Pancreas (tissue), 10 donors: ENCODE results near the gene ROM1. TPM values are rescaled to one million over a fixed set of nuclear protein-coding genes. Genes with fewer than 3 reads are reported as not detected.
"Not testable (repeated sequence)": the region's sequence is repeated elsewhere in the genome, so short reads cannot be mapped to it uniquely, and the experiment has no call there.

Source experiments
- ATAC-seq, 4 donors: fragments of 200-7000 bp; cut with Tn5 transposase; one replicate each; pipeline versions ENCODE4 v1.8.0 to v1.9.1; 2020; ENCODE audit warnings: mild to moderate bottlenecking in 4 of 4, moderate library complexity in 4 of 4
- DNase-seq, 6 donors: peaks; one replicate each; pipeline ENCODE4 v3.0.0-alpha.2; 2020
- FAIRE-seq: peaks from 2 replicates; lab custom pipeline; 2012; peaks lifted over from hg19 to GRCh38; lab: Jason Lieb, UNC
- H3K27ac ChIP-seq, 4 donors: fragments of 200-600 bp; sonication (generic); 1 replicate in 3 of 4; 2 replicates in 1 of 4; pipeline versions ENCODE4 v1.5.0 to v1.8.0; 2020
- H3K27me3 ChIP-seq, 4 donors: fragments of 200-600 bp; one replicate each; pipeline ENCODE4 v1.8.0; 2021
- H3K36me3 ChIP-seq, 3 donors: fragments of 200-600 bp; sonication (generic) in 1 of 3; one replicate each; pipeline versions ENCODE4 v1.5.0 to v1.8.0; 2020 to 2021
- H3K4me1 ChIP-seq, 3 donors: fragments of 200-600 bp; one replicate each; pipeline ENCODE4 v1.8.0; 2021
- H3K4me3 ChIP-seq, 4 donors: fragments of 200-600 bp; sonication (generic) in 2 of 4; one replicate each; pipeline versions ENCODE4 v1.5.0 to v1.8.0; 2020 to 2021
- H3K9me3 ChIP-seq, 4 donors: fragments of 200-600 bp; one replicate each; pipeline ENCODE4 v1.8.0; 2021
- WGBS, 2 donors: extraction: QIAGEN DNeasy Blood & Tissue Kit; methylation state at CpG; one replicate each; pipeline ENCODE4 v1.1.7; 2013; 5-methylcytosine and 5-hydroxymethylcytosine counted together
- intact Hi-C, 3 donors: fragments of 100-400 bp; cut with DNase I; formaldehyde crosslinking; loops; one replicate each; pipeline versions ENCODE4 v1.11.1 to v1.14.2; 2022
- polyA plus RNA-seq, 2 donors: library from polyadenylated mRNA; stranded (reverse); fragments of 200-250 nt; gene quantifications; one replicate each; pipeline ENCODE4 v1.2.3, GENCODE V29; 2013
- total RNA-seq, 6 donors: library from RNA; stranded (reverse); fragmentation: NEBNext Ultra II Directional in 4 of 6; extraction: Animal tissue kit (Norgen Biotek cat#: 25700) in 4 of 6; gene quantifications; one replicate each; pipeline versions ENCODE4 v1.2.1 to v1.2.4, GENCODE V29; 2021 to 2023
- TF ChIP-seq, protein P1 (sequence below), 4 donors: fragments of 200-600 bp; sonication (generic) in 3 of 4; IDR thresholded peaks; one replicate each; pipeline versions ENCODE4 v1.5.0 to v1.8.0; 2021; ENCODE audit warnings: antibody characterized with exemption in 4 of 4
- donor health status: healthy with polysubstance abuse.
- donor health status: DM: no; HTN: no; CAD: no; lungs with moderate emphysema.
- donor health status: DM: no; HTN: no; CAD: no.
- donor health status: control.
- donor health status: control.
- donor health status: Bipolar disorder and iron deficiency.
- donor health status: DM: yes; HTN: yes; CAD: no.
- donor health status: DM: no; HTN: no; CAD: no.
- donor health status: DM: no; HTN: no; CAD: no.
- donor health status: DM: yes; HTN: yes; CAD: no.

Gene ROM1
- total and polyA plus RNA-seq, 8 donors = 0.65 to 5.6 (median 1.8) TPM

DNA sequence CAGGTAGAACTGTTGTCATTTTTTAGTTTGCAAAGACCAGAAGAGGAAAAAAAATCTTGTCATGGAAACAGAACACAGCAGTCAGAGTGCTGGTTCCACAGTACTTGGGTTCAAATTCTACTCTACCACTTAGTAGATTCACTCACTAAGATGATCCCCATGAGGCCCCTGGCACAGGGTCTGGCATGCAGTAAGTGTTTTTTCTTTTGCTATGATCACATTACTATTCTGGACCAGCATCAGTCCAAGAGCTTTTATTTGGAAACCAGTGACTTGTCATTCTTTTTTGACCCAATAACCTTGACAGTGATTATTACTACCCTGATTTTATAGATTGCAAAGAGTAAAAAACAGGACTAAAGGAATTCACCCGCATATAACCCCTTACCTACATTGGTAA, 43.4 kb upstream of the ROM1 start:
- no peaks in the 10 kb centered on the region for H3K27me3 ChIP-seq
- no peaks in the 10 kb centered on the region for H3K9me3 ChIP-seq
- ATAC-seq (no peak), FAIRE-seq (no peak), DNase-seq (no peak)
- peaks cover 6 to 13% (median 8%) of the 10 kb centered on the region in 3 donors for H3K4me1 ChIP-seq
- WGBS, 2 donors = 80 to 81% methylated on average over 1 of the region's 1 CpG
- TF ChIP-seq, protein P1, sequence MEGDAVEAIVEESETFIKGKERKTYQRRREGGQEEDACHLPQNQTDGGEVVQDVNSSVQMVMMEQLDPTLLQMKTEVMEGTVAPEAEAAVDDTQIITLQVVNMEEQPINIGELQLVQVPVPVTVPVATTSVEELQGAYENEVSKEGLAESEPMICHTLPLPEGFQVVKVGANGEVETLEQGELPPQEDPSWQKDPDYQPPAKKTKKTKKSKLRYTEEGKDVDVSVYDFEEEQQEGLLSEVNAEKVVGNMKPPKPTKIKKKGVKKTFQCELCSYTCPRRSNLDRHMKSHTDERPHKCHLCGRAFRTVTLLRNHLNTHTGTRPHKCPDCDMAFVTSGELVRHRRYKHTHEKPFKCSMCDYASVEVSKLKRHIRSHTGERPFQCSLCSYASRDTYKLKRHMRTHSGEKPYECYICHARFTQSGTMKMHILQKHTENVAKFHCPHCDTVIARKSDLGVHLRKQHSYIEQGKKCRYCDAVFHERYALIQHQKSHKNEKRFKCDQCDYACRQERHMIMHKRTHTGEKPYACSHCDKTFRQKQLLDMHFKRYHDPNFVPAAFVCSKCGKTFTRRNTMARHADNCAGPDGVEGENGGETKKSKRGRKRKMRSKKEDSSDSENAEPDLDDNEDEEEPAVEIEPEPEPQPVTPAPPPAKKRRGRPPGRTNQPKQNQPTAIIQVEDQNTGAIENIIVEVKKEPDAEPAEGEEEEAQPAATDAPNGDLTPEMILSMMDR (IDR thresholded peaks at IDR 0.05) = no peak
- peaks cover 7 to 52% (median 20%) of the 10 kb centered on the region in 3 donors for H3K36me3 ChIP-seq
- no peak overlapping the region for H3K27ac ChIP-seq
- intact Hi-C loops = no loop called here
- H3K4me3 ChIP-seq = no peak overlapping the region

DNA sequence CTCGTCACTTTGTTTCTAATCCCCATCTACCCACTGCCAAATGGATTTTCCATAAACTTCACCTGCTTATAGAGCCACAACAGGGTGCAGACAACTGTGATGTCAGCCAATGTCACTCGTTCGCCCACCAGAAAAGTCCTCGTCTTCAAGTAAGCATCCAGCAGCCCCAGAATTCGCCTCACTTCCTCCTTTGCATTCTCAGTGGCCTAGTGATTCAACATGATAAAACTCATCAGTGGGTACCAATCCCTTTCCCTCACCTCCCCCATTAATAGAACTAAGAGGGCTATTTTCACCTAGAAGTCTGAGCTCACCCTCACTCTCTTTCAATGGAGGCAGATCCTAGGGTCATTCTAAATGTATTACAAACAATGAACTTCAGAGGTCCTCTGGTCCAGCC, 42.2 kb upstream of the ROM1 start:
- H3K27me3 ChIP-seq, DNase-seq, H3K27ac ChIP-seq, intact Hi-C loops, FAIRE-seq, H3K9me3 ChIP-seq, ATAC-seq, H3K4me3 ChIP-seq: not testable (repeated sequence)
- Histone ChIP-seq H3K36me3 (peaks cover 7 to 47% (median 13%) of the 10 kb centered on the region in 3 donors), H3K4me1 (peaks cover 6 to 13% (median 13%) of the 10 kb centered on the region in 3 donors)
- 95 to 96% methylated on average over 5 of the region's 5 CpGs for WGBS, 2 donors

DNA sequence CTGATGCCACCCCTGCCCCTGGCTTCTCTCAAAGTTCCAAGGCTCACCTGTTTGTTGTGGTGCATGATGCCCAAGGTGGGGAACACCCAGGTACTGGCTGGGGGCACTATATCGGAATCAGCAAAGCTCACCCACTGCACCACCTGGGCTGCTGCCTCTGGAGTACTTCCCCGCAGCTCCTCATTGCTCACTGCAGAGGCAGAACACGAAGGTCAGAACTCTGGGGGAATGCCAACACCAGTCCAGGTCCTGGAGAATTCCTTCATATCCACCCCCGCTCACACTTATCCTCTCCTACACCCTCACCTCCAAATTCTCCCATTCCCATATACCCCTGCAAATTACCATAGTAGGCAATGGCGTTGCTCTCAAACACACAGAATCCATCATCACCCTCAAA, 41.6 kb upstream of the ROM1 start:
- FAIRE-seq, H3K9me3 ChIP-seq, H3K27ac ChIP-seq, DNase-seq, intact Hi-C loops, H3K4me3 ChIP-seq, ATAC-seq, H3K27me3 ChIP-seq: not testable (repeated sequence)
- Histone ChIP-seq H3K36me3 (peaks cover 7 to 41% (median 9%) of the 10 kb centered on the region in 3 donors), H3K4me1 (peaks cover 6 to 13% (median 13%) of the 10 kb centered on the region in 3 donors)
- WGBS, 2 donors = 73 to 80% methylated on average over 5 of the region's 5 CpGs

DNA sequence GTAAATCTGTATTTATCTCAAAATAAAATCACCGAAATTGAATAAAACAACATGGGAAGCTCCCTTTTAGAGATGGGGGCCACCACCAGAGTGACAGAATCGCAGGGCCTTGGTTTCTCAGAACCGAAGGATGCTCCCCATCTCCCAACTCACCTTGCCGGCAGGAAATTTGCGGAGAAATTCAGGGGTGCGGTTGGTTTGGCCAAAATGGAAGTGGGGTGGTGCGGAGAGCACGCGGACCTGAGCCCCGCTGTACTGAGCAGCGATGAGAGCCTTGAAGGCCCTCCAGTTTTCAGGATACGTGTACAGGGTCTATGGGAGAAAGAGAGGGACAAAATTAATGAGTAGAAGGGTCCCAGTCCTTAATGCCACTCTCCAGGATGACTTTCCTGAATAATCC, 40.6 kb upstream of the ROM1 start:
- TF ChIP-seq, protein P1 (IDR thresholded peaks at IDR 0.05) = no peak
- H3K27ac ChIP-seq = no peak overlapping the region
- DNase-seq (no peak), FAIRE-seq (no peak), ATAC-seq (no peak)
- intact Hi-C loops = loop anchor here in 1 of 3 donors (2.0 kb wide), 1 partner anchor 16 kb away; no protein-coding TSS in a partner anchor
- WGBS, 2 donors = 69 to 70% methylated on average over 12 of the region's 12 CpGs
- H3K27me3 ChIP-seq = no peaks in the 10 kb centered on the region
- H3K4me1 ChIP-seq = peaks cover 6 to 13% (median 13%) of the 10 kb centered on the region in 3 donors
- peaks cover 2 to 32% (median 7%) of the 10 kb centered on the region in 3 donors for H3K36me3 ChIP-seq
- no peaks in the 10 kb centered on the region for H3K9me3 ChIP-seq
- H3K4me3 ChIP-seq = peak overlapping the region in 2 of 4 donors; percentile 58 to 73

DNA sequence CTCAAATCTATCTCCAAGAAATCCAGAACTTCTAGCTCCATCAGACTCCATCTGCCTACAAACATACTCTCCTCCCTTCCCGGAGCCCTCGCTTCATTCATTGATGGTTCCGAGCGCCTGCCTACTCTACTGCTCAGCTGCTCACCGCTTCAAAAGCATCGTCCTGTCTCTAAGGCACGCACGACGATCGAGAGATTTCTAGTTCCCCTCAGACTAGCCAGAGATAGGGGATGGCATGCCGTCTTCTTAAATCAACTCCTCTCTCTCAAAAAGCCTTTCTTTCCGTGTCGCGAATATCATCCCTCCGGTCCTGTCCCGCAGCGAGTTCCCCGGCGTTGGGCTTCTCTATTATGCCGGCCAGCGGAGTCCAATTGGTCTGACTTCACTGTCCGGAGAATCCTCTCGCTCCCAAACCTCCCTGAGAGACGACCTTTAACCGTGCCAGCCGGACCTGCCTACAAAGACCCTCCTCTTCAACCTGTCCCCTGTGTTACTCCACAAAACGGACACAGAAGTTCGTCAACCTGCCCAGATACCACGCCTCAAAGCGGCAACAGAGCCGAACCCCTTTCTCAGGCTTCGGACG, 40.0 kb upstream of the ROM1 start:
- Histone ChIP-seq H3K27me3 (no peaks in the 10 kb centered on the region), H3K4me1 (peaks cover 6 to 13% (median 13%) of the 10 kb centered on the region in 3 donors), H3K36me3 (peaks cover 0 to 30% (median under 1%) of the 10 kb centered on the region in 3 donors), H3K4me3 (peak overlapping the region; percentile 57 to 78 (median 66)), H3K9me3 (no peaks in the 10 kb centered on the region), H3K27ac (peak overlapping the region; percentile 12 to 76 (median 42))
- ATAC-seq = peak in 3 of 4 donors; percentile 0 to 6 (median 2)
- DNase-seq = peak in 1 of 6 donors; percentile 51
- TF ChIP-seq, protein P1 (IDR thresholded peaks at IDR 0.05) = no peak
- FAIRE-seq = no peak
- intact Hi-C loops = loop anchor here in 1 of 3 donors (2.0 kb wide), 1 partner anchor 16 kb away; no protein-coding TSS in a partner anchor
- 0% methylated on average over 33 of the region's 33 CpGs for WGBS, 2 donors
